CD4-positive, alpha-beta T cell treated with Interleukin-15 for 4 hours (primary cell): ENCODE measurements around the gene DPYSL4.
"Not testable (repeated sequence)": the region's sequence is repeated elsewhere in the genome, so short reads cannot be mapped to it uniquely, and the experiment has no call there.

Experiments used
- DNase-seq: peaks from one replicate; pipeline ENCODE4 v3.0.0-alpha.2; 2020; ENCODE audit warnings: low spot score

Gene DPYSL4

DNA sequence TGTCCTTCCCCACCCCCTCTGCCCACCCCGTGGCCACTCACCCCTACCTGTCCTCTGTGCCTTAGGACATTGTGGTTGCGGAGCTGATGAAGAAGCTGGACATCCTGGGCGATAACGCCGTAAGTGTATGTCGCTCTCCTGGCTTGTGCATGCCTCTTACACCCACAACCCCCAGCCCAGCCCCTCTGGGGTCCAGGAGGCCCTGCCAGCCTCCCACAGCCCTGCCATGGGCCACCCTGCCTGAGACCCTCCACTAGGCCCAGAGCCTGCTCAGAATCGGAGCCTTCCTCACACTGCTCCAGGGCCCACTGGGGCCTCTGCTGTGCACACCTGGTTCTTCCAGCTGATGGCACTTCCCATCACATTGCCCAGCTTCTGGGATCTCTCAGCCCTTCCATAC lies 36.8 kb upstream of the DPYSL4 start:
- no peak for DNase-seq

DNA sequence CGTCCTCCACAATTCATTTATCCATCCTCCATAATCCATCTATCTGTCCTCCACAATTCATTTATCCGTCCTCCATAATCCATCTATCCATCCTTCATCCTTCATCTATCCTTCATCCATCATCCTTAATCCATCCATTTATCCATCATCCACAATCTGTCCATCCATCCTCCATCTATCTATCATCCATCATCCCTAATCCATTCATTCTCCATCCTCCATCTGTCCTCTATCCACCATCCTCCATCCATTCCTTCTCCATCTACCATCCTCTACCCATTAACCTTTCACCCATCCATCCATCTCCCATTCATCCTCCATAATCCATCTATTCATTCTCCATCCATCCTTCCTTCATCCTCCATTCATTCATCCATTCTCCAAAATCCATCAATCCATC lies 36.0 kb upstream of the DPYSL4 start:
- DNase-seq, result no peak

DNA sequence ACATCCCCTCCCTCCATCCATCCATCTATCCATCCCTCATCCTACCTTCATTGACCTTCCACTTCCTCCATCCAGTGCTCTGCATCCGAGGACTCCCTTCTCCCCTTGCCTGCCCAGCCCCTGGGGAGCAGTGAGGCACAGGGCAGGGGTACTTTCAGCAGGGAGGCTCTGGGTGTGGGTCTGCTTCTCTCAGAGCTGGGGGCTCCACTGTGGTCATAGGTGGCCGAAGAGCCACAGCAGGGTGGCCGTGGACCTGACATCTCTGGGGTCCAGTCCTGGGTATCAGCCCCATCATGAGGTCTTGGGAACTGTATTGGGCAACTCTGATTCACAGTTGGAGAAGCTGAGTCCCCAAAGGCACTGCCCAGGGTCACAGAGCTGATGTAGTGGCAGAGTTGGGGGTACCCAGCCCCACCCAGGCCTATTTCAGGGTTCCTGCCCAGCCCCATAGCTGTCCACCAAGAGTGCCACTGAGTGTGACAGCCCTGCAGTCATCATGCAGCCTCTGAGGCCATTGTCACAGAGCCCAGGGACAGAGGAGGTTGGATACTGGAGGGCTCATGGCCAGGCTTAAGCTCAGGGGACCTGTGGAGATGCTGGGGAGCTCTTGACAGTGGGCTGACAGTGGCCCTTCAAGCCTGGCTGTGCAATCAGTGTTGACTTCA lies 35.3 kb upstream of the DPYSL4 start:
- no peak for DNase-seq

DNA sequence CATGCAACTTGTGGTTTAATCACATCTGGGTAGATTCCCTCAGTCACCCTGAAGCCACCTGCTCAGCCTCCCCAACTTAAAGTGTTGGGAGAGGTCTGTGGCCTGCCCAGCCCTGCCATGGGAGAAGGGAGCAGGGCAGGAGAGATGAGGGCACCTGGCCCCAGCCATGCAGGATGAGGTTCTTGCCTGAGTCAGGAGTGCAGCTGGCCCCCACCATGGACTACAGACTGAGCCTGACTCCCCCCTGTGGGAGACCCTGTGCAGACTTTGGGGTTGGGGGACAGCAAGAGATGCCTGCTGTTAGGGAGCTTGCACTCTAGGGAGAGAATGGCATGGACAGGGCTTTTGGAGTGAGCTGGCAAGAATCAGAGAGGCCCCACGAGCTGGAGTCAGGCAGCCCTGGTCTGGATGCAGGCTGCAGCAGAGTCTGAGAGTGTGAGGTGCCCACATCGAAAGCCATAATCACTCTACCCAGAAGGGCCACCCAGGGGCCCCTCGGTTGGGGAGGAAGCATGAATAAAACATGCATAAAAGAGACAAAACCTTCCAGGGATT lies 34.7 kb upstream of the DPYSL4 start:
- no peak for DNase-seq

DNA sequence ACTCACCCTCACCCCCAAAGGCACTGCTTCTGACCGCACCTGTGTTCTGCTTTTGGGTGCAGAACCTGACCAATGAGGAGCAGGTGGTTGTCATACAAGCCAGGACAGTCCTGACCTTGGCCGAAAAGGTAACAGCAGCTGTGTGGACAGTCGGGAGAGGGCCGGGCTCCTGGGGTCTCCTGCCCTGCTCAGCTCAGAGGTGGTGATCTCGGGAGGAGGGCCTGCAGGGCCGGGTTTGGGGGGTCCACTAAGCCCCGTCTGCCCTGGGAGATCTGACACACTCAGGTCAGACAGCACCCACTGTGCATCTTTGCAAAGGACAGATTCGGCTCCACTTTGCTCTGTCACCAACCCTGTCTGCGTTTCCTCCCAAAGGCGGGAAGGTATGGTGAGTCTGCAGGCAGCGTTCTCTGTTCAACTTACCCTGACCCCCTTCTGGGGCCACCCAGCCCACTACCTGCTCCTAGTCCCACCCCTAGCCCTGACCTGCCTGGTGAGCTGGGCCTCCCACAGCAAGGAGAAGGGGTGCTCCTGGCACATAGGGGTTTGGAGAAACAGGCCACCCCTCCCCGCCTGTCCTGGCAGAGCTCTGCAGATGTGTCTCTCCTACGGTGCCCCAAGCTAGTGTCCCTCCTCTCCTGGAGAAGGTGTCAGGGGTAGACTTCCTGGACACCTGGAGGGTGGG lies 33.7 kb upstream of the DPYSL4 start:
- DNase-seq, result no peak

DNA sequence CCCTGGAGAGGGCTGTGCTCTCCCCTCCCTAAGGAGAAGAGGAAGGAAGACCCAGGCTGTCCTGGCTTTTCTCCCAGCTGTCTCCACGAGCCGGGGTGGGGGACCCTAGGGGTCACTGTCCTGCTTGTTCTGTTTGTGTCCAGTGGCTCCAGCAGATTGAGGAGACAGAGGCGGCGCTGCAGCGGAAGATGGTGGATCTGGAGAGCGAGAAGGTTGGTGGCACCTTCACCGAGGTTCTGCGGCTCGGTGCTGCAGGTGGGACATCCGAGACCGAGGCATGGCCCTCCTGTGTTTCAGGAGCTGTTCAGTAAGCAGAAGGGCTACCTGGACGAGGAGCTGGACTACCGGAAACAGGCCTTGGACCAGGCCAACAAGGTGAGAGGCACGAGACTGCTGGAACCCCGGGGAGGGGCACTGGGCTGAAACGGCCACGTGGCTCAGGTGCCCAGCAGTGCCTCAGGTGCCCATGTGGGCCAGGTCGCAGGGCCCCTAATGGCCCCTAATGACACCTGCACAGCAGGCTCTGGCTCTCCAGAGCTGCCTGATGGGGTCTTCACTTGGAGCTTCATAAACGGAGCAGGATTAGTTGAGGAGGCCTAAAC lies 33.0 kb upstream of the DPYSL4 start:
- no peak for DNase-seq

DNA sequence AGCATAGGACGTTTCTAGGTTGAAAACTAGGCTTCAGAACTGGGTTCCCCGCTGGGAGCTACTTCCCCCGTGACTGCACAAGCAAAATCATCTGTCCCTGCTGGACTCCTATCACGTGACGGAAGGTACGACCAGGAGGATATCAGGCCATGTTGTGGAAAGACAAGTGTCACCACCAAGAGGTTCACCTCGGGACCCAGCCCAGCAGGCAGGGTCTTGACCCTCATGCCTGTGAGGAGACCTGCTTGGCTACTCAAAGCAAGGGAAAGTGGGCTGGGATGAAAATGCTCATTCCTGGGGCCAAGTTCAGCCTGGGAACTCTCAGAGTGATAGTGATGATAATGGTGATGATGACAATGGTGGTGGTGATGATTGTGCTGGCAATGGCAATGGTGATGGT lies 32.3 kb upstream of the DPYSL4 start:
- DNase-seq, result no peak

DNA sequence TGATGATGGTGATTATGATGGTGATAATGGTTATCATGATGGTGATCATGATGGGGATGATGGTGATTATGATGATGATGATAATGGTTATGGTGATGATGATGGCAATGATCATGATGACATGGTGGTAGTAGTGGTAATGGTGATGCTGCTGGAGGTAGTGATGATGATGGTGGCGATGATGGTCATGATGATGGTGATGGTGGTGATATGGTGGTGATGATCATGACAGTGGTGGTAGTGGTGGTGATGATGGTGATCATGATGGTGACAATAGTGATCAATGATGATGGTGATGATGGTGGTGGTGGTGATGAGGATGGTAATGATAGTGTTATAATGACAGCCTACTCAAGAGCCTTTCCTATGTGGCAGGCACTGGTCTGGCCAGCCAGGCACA lies 31.8 kb upstream of the DPYSL4 start:
- DNase-seq, result no peak

DNA sequence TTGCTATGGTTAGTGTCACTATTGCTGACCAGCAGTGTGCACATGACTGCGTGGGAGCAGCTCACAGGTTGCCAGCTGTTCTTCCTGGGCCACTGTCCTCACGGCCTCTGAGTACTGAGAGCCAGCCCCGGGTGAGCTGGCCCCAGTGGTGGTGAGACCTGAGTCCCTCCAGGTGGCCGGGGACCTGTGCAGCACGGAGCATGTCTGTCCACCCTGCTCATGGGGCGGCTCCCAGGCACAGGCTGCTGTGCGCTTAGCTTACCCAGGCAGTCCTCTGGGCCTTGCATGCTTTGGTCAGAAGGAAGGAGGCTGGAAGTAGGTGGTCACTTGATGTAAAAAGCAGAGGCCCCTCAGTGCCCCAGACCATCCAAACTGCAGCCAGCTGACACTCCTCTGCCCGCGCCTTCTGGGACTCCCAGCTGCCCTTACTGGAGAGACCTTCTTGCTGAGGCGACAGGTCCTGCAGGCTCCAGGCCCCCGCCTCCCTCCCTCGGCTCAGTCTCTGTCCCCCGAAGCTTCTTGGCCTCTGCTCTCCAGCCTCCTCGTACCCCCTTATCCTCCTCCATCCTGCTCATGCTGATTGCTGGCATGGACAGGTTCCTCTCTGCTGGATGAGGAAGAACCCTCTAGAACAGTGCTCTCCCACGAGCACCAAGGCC lies 30.9 kb upstream of the DPYSL4 start:
- no peak for DNase-seq

DNA sequence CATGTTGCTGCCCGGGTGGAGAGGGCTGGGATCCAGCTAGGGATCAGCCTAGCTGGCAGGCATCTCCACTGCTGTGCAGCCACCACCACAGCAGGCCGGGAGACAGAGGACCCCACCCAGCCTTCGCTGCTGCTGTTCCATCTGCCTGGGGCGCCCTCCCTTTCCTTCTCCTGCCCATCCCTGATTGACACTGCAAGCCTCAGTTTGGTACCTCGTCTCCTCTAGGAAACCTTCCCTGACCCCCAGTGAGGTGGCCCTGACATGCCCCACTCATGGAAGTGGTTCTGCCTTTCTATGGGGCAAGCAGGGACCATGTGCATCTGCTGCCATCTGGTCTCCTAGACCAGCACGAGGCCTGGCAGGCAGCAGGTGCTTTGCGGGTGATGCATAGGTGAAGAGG lies 30.4 kb upstream of the DPYSL4 start:
- no peak for DNase-seq

DNA sequence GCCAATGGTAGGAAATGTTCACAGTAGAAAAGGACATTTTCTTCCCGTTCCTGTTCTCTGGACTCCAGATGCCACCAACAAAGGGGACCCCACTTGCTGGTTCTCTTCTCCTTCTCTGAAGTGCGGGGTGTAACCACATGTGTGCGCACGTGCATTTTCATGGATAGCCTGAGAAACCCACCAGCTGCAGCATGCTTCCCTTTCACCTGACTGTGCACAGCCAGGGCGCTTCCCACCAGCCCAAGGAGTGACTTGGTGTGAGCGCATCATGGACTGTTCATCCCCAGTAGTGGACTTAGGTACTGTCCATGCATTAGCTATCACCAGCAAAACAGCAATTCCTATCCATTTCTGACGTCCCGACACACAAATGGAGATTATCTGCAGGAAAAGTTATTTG lies 29.6 kb upstream of the DPYSL4 start:
- no peak for DNase-seq

DNA sequence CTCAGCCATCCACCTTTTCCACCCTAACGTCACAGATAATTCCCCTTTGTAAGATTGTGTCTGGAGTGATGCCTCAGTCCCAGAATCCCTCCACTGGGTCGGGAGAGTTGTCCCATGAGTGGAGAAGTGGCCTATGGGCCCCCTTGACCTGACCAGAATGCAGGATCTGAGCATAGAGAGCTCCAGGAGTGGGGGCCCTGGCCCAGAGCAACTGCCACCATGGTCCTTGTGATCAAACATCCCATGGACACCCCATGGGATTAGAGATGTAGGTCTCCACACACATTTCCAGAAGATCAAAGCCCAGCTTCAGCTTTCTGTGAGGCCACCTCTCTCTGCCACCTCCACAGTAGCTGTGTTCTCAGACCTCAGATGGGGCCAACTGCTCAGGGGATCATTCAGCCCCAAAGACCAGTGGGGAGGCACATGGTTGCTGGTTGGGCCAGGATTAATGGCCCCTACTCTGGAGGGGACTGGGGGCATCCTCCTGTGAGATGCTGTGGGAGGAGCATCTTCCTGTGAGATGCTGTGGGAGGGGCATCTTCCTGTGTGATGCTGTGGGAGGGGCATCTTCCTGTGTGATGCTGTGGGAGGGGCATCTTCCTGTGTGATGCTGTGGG lies 28.5 kb upstream of the DPYSL4 start:
- peak; percentile 32 for DNase-seq

DNA sequence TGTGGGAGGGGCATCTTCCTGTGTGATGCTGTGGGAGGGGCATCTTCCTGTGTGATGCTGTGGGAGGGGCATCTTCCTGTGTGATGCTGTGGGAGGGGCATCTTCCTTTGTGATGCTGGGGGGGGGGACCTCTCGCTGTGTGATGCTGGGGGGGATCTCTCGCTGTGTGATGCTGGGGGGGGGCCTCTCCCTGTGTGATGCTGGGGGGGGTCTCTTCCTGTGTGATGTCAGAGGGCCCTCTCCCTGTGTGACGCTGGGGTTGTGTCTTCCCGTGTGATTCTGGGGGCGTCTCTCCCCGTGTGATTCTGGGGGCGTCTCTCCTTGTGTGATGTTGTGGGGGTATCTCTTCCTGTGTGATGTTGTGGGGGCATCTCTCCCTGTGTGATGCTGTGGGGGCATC lies 27.9 kb upstream of the DPYSL4 start:
- peak; percentile 42 for DNase-seq

DNA sequence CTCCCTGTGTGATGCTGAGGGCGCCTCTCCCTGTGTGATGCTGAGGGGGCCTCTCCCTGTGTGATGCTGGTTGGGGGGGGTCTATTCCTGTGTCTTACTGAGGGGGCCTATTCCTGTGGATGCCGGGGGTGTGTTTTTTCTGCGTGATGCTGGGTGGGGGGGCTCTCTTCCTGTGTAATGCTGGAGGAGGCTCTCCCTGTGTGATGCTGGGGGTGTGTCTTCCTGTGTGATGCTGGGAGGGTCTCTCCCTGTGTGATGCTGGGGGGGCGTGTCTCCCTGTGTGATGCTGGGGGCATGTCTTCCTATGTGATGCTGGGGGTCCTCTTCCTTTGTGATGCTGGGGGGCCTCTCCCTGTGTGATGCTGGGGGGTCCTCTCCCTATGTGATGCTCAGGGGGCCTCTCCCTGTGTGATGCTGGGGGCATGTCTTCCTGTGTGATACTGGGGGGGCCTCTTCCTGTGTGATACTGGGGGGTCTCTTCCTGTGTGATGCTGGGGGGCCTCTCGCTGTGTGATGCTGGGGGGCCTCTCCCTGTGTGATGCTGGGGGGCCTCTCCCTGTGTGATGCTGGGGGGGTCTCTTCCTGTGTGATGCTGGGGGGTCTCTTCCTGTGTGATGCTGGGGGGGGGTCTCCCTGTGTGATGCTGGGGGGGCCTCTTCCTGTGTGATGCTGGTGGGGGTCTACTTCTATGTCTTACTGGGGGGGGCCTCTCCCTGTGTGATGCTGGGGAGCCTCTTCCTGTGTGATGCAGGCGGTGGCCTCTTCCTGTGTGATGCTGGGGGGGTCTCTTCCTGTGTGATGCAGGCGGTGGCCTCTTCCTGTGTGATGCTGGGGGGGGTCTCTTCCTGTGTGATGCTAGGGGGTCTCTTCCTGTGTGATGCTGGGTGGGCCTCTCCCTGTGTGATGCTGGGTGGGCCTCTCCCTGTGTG lies 27.2 kb upstream of the DPYSL4 start:
- DNase-seq, result peak; percentile 40

DNA sequence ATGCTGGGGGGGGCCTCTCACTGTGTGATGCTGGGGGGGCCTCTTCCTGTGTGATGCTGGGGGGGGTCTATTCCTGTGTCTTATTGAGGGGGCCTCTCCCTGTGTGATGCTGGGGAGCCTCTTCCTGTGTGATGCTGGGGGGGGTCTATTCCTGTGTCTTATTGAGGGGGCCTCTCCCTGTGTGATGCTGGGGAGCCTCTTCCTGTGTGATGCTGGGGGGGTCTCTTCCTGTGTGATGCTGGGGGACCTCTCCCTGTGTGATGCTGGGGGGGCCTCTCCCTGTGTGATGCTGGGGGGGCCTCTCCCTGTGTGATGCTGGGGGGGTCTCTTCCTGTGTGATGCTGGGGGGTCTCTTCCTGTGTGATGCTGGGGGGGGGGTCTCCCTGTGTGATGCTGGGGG lies 26.5 kb upstream of the DPYSL4 start:
- not testable (repeated sequence) for DNase-seq

DNA sequence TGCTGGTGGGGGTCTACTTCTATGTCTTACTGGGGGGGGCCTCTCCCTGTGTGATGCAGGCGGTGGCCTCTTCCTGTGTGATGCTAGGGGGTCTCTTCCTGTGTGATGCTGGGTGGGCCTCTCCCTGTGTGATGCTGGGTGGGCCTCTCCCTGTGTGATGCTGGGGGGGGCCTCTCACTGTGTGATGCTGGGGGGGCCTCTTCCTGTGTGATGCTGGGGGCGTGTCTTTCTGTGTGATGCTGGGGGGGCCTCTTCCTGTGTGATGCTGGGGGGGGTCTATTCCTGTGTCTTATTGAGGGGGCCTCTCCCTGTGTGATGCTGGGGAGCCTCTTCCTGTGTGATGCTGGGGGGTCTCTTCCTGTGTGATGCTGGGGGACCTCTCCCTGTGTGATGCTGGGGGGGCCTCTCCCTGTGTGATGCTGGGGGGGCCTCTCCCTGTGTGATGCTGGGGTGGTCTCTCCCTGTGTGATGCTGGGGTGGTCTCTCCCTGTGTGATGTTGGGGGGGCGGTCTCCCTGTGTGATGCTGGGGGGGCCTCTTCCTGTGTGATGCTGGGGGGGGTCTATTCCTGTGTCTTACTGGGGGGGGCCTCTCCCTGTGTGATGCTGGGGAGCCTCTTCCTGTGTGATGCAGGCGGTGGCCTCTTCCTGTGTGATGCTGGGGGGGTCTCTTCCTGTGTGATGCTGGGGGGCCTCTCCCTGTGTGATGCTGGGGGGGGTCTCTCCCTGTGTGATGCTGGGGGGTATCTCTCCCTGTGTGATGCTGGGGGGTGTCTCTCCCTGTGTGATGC lies 25.7 kb upstream of the DPYSL4 start:
- DNase-seq, result not testable (repeated sequence)

DNA sequence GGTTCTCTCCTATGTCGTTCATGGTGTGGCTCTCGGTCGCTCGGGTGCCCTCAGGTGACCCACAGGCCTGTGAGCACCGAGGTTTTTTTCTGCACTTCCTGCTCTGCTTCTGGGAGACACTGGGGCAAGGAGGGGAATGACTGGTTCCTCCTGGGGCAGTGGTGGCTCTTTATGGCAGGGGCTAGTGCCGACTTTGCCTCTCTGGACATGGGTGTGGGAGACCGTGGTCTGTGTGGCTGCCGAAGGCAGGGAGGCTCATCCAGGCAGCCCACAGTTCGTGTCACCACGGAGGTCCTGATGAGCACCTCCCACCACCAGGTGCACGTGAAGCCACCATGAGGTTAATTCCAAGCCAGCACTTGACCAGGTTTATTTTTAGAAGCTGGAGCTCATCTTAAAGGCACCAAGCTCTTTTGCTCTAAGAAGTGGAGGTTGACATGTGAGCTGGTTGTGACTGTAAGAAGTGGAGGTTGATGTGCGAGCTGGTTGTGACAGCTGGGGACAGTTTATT lies 24.7 kb upstream of the DPYSL4 start:
- peak; percentile 8 for DNase-seq

DNA sequence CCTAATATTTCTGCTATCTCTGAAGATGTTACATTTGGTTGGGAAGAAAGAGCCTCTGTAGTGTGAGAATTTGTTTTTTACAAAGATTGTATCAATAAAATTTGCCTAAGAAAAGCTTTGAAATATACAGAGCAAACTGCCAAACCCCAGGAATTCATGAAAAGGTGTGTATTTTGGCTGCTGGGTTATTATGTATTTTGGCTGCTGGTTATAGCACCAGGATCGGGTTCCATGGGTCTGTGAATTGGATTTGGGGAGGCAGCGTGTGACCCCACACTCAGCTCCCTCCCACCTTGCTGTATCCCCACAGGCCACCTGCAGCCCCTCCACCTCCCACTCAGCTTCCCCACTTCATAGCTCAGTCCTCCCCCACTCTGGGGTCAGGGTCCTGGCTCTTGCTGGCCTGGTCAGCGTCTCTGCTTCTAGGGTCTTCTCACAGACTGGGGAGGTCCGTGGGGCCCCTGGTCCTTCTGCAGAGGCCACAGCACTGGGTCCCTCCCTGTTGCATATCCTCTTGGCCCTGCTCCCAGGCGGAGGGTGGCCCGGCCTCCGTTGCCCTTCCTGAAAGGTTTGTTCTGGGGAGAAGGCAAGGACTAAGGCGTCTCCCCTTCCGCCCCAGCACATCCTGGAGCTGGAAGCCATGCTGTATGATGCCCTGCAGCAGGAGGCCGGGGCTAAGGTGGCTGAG lies 24.0 kb upstream of the DPYSL4 start:
- no peak for DNase-seq

DNA sequence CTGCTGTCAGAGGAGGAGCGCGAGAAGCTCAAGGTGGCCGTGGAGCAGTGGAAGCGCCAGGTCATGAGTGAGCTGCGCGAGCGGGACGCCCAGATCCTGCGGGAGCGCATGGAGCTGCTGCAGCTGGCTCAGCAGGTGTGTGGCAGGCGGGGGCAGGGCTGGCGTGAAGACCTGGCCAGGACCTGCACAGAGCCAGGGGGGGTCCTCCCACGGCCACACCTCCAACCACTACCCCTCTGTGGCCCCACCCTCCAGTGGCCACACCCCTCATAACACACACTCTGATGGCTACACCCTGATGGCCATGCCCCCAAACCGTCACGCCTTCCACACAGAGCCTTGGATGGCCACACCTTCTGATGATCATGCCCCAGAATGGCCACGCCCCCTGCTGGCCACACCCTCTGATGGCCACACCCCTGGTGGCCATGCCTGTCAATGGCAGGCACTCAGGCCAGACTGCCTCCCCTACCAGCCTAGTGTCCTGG lies 23.4 kb upstream of the DPYSL4 start:
- peak; percentile 8 for DNase-seq
